ENCODE measurements around the gene BNC2. TPM values are rescaled to one million over a fixed set of nuclear protein-coding genes. Genes with fewer than 3 reads are reported as not detected.
A peak's percentile ranks its signal among the peaks of the same experiment; 100 is the strongest.

Gene BNC2
- total RNA-seq, 1 donor from 2014 or later, result 4.3 TPM

GRCh38 chr9:16626577-16627130 lies 243.8 kb downstream of the BNC2 start:
- ATAC-seq (peak; percentile 85), DNase-seq (ENCODE audit: missing footprints) (no peak)
- intact Hi-C loops (cut with DNase I), result loop anchor here (10.0 kb wide), 1 partner anchor 432 kb away; no protein-coding TSS in a partner anchor

GRCh38 chr9:16625811-16626210 lies 244.7 kb downstream of the BNC2 start:
- intact Hi-C loops (cut with DNase I), result loop anchor here (10.0 kb wide), 1 partner anchor 431 kb away; no protein-coding TSS in a partner anchor
- no peak for ATAC-seq
- DNase-seq (ENCODE audit: missing footprints), result no peak

- ATAC-seq, result no peak
- intact Hi-C loops (cut with DNase I), result loop anchor here (10.0 kb wide), 1 partner anchor 430 kb away; no protein-coding TSS in a partner anchor
- no peak for DNase-seq (ENCODE audit: missing footprints)
Measured at GRCh38 chr9:16625161-16625631, 245.3 kb downstream of the BNC2 start.

DNA sequence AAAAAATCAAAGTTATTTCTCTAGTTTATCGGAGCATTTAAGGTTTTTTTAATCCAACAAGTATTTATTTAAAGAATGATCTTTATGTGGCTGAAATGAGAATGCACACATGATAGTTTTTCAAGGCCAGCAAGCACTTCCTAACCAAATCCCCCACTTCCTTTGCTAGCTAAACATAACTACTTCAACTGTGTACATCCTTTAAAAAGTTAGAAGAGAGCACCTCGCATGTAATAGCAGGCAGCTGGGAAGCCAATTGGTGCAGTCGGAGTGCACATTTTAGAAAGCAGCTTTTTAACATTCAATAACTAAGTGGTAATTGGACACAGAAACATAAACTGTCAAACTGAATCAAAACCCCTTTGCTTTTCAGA lies 245.7 kb downstream of the BNC2 start:
- DNase-seq (ENCODE audit: missing footprints) (no peak), ATAC-seq (no peak)
- intact Hi-C loops (cut with DNase I), result loop anchor here (10.0 kb wide), 1 partner anchor 430 kb away; no protein-coding TSS in a partner anchor

GRCh38 chr9:16623989-16624743 lies 246.3 kb downstream of the BNC2 start:
- ATAC-seq, result no peak
- DNase-seq (ENCODE audit: missing footprints), result no peak
- intact Hi-C loops (cut with DNase I), result loop anchor here (10.0 kb wide), 1 partner anchor 429 kb away; no protein-coding TSS in a partner anchor

GRCh38 chr9:16622541-16622940 lies 247.9 kb downstream of the BNC2 start:
- DNase-seq (ENCODE audit: missing footprints) (no peak), ATAC-seq (no peak)
- intact Hi-C loops (cut with DNase I), result loop anchor here (10.0 kb wide), 1 partner anchor 428 kb away; no protein-coding TSS in a partner anchor

- DNase-seq (ENCODE audit: missing footprints) (no peak), ATAC-seq (no peak)
- intact Hi-C loops (cut with DNase I), result loop anchor here (10.0 kb wide), 1 partner anchor 425 kb away; no protein-coding TSS in a partner anchor
Measured at GRCh38 chr9:16619914-16620520, 250.5 kb downstream of the BNC2 start.

GRCh38 chr9:16619402-16619801 lies 251.1 kb downstream of the BNC2 start:
- intact Hi-C loops (cut with DNase I), result no loop called here
- no peak for ATAC-seq
- DNase-seq (ENCODE audit: missing footprints), result no peak

GRCh38 chr9:16618524-16618923 lies 251.9 kb downstream of the BNC2 start:
- intact Hi-C loops (cut with DNase I), result no loop called here
- no peak for DNase-seq (ENCODE audit: missing footprints)
- no peak for ATAC-seq

- intact Hi-C loops (cut with DNase I), result no loop called here
- DNase-seq (ENCODE audit: missing footprints), result no peak
- no peak for ATAC-seq
Measured at GRCh38 chr9:16616686-16617085, 253.8 kb downstream of the BNC2 start.

GRCh38 chr9:16615451-16615850 lies 255.0 kb downstream of the BNC2 start:
- intact Hi-C loops (cut with DNase I), result no loop called here
- ATAC-seq, result no peak
- no peak for DNase-seq (ENCODE audit: missing footprints)

DNA sequence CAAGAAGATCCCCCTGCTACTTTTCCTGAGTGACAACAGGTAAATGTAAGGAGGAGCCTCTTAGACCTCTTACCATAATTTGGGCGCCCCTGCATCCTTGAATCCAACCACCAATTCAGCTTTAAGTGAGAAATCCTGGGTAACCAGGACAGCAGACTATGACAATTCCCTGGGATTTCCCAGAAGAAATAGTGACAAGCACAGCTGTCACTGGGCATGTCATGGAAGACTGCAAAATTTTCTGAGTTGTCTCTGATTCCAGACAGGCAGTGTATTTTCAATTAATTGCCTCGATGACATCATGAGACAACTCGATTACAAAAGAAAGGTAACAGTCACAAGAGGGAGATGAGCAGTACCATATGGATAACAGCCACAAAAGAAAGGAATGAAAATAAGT lies 256.9 kb downstream of the BNC2 start:
- ATAC-seq, result no peak
- no peak for DNase-seq (ENCODE audit: missing footprints)
- intact Hi-C loops (cut with DNase I), result no loop called here

- ATAC-seq (no peak), DNase-seq (ENCODE audit: missing footprints) (no peak)
- intact Hi-C loops (cut with DNase I), result no loop called here
Measured at GRCh38 chr9:16613051-16613450, 257.4 kb downstream of the BNC2 start.

- no peak for DNase-seq (ENCODE audit: missing footprints)
- intact Hi-C loops (cut with DNase I), result no loop called here
- no peak for ATAC-seq
Measured at GRCh38 chr9:16612627-16613026, 257.8 kb downstream of the BNC2 start.

- ATAC-seq, result no peak
- intact Hi-C loops (cut with DNase I), result no loop called here
- no peak for DNase-seq (ENCODE audit: missing footprints)
Measured at GRCh38 chr9:16611983-16612382, 258.5 kb downstream of the BNC2 start.

- intact Hi-C loops (cut with DNase I), result no loop called here
- no peak for ATAC-seq
- DNase-seq (ENCODE audit: missing footprints), result no peak
Measured at GRCh38 chr9:16611001-16611400, 259.5 kb downstream of the BNC2 start.

DNA sequence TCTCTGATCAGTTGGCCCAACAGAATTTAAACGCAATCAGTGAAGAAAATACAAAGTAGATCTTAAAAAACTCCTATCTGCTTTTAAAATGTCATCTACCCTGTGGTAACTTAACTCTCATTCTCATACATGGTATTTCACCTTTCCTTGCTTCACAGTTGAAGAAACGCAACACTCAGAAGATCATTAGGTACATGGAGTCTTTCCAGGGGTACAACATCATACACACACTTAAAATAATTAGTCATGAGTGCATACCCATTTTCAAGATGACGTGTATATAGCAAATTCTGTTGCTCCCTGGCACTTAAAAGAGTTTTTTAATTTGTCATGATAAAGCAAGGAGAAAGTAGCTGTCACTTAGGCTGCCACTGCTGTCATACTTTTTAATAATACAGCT lies 259.9 kb downstream of the BNC2 start:
- intact Hi-C loops (cut with DNase I), result no loop called here
- DNase-seq (ENCODE audit: missing footprints) (no peak), ATAC-seq (no peak)

DNA sequence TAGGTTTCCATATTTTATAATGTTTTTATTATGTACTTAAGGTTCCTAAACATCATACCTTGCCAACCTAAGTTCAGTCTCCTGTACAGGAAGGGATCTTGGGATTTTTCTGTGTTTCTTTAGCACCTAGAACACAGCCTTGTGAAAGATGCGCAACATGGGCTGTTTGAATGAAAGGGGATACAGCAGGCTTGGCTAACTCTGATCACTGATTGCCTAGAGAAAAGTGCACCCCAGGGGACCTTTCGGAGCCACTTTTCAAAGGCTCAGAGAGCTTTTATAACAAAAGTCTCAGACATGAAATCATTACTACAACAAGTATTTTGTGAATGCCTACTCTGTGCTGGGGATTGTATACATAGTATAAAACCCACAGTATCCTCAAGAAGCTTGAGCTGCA lies 261.6 kb downstream of the BNC2 start:
- intact Hi-C loops (cut with DNase I), result no loop called here
- ATAC-seq, result no peak
- no peak for DNase-seq (ENCODE audit: missing footprints)

DNA sequence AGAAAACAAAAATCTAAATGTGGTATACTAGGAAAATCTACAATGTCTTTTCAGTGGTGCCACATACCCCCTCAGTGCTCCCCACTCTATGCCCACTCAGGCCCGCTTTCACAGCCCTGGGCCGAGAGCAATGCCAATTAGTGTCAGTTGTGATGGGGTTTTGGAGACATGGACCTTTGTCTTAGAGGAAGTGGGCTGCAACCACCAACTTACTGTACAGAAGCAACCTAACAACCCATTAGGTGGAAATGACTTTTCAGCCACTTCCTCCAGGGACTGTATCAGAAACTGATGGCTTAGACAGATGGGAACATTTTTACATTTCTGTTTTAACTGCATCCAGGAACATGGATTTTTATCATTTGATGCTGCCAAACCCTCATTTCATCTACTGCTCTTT lies 268.0 kb downstream of the BNC2 start:
- DNase-seq (ENCODE audit: missing footprints) (no peak), ATAC-seq (no peak)
- intact Hi-C loops (cut with DNase I), result no loop called here

GRCh38 chr9:16601991-16602390 lies 268.5 kb downstream of the BNC2 start:
- intact Hi-C loops (cut with DNase I), result no loop called here

More at GRCh38 chr9:16601991-16602390, 268.5 kb downstream of the BNC2 start:
- no peak for DNase-seq (ENCODE audit: missing footprints)
- no peak for ATAC-seq

Measured in Right ventricle myocardium inferior (tissue), 1 donor.